SKM-1 treated with dmso at 0.1 percent for 144 hours (cell line): ENCODE measurements around the gene NGDN.
A peak's percentile ranks its signal among the peaks of the same experiment; 100 is the strongest.

Source experiments
- DNase-seq: peaks from one replicate; lab custom pipeline; 2025; ENCODE audit not compliant: unreplicated experiment; lab: John Stamatoyannopoulos, UW

The NGDN gene

DNA sequence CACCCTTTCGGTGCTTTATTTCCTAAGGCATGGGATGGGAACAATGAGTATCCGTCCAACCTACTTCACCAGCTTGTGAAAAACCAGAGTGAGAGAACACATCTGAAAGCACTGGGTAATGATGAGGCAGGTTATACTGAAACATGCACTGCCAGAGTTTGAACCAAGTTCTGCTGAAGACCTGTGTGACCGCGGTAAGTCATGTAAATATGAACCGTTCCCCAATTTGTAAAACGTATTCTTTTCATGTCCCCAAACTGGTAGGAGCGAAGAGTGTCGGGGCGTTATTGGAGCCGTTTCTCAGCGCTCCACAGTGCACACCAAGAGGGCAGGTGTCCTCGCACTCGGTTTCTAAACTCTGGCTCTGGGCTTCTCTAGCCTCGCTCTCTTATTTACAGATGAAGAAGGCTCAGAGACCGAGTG lies 788 bp upstream of the NGDN start:
- no peak for DNase-seq

GRCh38 chr14:23469906-23470403 lies 452 bp downstream of the NGDN start:
- DNase-seq = no peak

GRCh38 chr14:23470947-23471346 lies 1.4 kb downstream of the NGDN start:
- no peak for DNase-seq

GRCh38 chr14:23478109-23478759 lies 8.7 kb downstream of the NGDN start:
- DNase-seq = peak; percentile 1

DNA sequence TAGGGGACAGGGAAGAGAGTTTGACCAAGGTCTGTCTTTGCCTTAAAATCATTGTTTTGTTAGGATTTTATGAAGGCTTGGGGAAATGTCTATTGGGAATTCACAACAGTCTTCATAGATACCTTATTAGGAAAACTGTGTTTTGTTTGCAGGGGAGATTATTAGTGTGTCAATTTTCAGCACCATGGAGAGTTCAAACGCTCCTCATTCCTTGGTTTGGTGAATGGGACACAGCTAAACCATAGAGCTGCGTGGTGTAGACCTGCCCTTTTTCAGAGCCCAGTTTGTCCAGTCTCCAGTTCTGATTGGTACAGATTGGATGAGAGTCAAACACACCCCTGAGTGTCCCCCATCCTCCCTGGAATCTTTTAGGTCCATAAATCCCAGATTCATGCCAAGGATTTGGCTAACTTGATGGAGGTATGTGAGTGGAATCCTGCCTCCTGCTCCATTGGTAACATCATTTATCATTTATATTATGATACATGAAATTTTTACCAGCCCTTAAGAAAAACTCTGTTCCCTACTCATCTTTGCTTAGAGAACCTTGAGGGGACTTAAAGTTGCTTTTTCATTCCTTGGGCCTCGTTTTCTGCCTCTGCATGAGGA lies 12.0 kb downstream of the NGDN start:
- DNase-seq = no peak

DNA sequence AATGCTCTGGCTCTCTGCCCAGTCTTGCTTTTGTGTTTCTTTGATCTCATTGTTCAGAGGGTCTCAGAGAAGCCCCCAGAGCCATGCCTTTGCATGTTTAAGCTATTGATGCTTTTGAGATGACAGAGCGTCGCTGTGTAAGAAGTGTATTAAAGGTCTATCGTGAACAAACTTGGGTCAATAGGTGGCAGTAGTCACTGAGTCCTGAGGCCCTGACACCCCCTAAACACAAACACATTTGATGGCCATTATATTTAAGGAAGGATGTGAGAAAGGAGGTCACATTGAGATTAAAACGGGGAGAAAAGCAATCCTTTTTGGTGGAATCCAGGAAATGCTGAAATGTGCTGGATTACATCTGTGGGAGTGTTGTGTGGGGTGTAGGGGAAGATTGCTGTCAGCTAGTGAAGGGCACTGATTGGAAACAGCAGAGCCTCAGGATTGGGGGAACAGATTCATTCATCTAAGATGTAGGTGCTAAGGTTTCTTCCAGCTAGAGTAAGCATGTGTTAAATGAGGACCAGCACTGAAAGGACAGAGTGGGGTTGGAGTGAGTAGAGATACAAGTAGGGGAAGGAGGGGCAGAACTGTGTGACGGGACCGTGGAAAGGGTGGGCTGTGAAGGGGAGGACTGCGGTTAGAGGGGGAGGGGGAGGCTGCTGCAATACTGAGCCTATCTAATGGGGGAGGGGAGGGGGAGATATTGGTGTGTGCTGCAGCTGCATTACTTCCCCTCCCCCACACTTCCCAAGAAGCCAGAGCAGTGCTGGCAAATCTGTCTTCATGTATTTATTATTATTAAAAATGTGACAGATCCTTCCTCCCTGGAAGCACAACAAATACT lies 12.7 kb downstream of the NGDN start:
- no peak for DNase-seq

DNA sequence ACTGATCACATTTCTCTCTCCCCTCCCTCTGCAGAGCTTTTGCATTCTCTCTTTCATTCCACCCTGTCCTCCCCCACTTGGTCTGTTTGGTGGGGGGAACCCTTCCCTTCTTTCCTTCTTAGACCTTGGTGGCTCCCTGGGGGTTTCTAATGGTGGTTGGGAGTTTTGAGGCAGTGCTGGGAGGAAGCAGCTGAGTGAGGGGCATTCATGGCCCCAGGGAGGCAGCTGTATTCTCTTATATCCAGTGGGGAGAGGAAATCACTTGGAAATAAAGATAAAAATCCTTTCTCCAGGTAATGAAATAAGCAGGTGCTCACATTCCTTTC lies 13.3 kb downstream of the NGDN start:
- no peak for DNase-seq

GRCh38 chr14:23483236-23483854 lies 13.8 kb downstream of the NGDN start:
- no peak for DNase-seq

DNA sequence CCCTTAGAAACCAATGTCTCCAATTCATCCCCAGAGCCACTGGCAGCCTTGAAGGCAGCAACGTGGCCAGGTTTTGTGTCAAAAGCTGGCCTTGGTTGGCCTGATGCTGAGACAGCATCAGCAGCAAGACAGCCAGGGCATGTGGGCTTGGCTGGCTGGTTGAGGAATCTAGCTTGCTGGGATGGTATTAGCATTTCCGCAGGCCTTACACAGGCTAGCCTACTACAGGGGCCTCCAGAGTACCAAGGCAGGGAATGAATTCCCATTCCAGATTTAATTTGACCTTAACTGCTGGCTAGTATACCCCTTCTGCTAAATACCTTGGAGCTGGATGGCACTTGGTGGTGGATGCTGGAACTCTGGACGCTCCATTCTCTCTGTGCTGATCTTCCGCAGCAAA lies 15.8 kb downstream of the NGDN start:
- no peak for DNase-seq

GRCh38 chr14:23486036-23486435 lies 16.5 kb downstream of the NGDN start:
- DNase-seq = no peak

GRCh38 chr14:23487216-23487615 lies 17.7 kb downstream of the NGDN start:
- no peak for DNase-seq

- no peak for DNase-seq
Measured at GRCh38 chr14:23492618-23493272, 23.2 kb downstream of the NGDN start.

GRCh38 chr14:23494223-23494622 lies 24.7 kb downstream of the NGDN start:
- DNase-seq = no peak

GRCh38 chr14:23512156-23512555 lies 42.7 kb downstream of the NGDN start:
- no peak for DNase-seq

DNA sequence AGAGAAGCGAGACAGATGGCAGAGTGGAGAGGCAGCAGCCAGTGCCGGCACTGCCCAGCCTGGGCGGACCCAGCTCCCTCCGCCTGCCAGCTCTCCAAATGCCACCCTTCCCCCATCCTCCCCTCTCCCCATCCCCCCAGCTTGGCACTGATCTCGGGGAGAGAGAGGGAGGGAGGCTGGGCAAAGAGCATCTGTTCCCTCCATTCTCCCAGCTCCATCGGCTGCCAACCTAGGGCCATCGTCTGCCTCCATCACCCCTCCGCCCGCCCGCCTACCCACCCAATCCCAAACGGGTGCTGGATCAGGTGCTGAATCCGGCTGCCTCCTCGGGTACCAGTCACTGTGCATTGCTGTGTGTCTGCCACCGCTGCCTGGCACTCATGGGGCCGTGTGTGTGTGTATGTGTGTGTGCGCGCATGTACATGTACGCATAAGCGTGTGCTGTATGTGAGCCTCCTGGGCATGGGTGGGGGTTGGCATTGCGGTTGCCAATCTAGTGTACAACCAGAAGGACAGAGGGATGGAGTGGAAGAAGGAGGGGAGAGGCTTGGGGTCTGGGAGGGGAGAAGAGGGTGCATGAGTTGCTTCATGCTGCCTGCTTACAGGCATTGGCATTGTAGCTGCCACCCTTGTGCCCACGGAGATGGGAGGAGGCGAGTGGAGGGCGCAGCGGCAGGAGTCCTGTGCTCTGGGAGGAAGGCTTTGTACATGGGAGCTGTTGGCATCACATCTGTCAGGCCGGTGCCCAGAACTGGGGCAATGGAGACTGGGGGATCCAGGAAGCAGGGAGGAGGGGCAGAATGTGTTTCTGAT lies 43.7 kb downstream of the NGDN start:
- no peak for DNase-seq

DNA sequence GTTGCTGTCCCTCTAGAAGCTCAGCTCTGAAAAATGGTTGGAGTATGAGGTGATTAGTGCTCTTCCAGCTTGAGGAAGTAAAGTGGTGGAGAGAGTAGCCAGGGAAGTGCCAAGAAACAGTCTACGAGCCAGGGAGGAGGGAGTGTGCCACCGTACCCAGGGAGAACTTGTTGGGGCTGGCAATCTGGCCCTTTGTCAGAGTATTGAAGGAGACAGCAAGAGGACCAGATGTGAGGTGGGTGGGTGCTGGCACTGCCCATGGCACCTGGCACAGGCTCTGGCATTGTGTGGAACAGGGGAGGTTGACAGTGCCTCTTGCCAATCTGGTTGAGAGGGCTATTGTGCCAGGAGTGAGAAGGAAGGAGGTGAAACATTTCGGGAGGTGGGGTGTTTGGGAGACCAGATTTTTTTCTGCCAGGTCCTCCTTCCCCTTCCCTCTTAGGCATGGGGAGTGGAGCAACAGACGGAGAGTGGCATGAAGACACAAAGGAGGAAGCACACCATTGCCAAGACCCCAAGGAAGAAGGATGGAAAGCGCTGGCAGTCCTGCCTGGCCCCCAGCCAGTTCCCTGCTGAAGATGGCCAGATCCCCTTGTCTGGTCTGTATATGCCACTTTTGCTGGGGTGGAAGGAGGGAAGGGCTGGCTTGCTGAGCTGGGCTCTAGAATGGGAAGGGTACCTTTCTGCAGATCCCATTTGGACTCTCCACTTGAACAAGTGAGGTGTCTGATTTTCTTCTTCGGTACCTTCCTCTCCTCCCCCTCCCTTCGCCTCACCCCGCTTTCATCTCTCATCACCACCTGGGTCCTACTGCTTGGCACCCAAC lies 44.5 kb downstream of the NGDN start:
- no peak for DNase-seq

DNA sequence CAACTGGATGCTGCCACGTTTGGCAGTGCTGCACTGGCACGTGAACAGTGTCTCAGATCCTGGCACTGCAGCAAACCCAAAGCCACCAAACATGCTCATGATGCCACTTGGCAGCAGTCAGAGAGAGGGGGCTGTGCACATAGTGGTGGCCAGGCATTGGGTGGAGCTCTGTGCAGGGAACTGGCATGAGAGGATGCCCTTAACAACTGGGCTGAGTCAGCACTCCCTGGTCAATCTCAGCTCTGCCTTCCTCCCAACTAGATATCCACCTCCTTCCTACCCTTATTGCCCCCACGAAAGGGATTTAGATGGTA lies 45.1 kb downstream of the NGDN start:
- no peak for DNase-seq

- no peak for DNase-seq
Measured at GRCh38 chr14:23517650-23518326, 48.3 kb downstream of the NGDN start.

DNA sequence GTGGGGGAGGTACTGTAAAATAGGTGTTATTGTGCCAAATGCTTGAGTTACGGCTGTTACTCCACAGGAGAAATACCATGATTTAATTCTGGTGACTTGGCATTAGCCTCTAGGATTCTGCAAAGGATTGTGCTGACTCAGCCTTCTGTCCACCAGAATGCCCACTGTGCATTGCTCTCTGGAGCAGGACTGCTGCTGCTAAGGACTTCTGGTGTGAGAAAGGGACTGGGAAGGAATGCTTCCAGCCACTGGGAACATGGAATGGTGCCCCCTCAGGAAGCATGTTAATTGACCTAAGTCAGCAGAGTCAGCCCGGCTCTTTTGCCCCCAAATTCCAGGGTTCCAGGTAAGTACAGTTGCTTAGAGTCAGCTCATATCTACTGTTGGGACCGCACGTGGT lies 49.2 kb downstream of the NGDN start:
- no peak for DNase-seq
